OCI-LY1 (cell line): Measurements from ENCODE around the gene ESRP2.

Experiments
- H2AFZ ChIP-seq: fragments of 200-600 bp; sonication (generic), shearing (Covaris generic); 2 replicates; pipeline ENCODE4 v1.6.0; 2014; ENCODE audit warnings: antibody characterized with exemption, mild to moderate bottlenecking, low read length
- H3F3A ChIP-seq: fragments of 200-600 bp; sonication (generic), shearing (Covaris generic); 2 replicates; pipeline ENCODE4 v1.6.0; 2014; ENCODE audit warnings: mild to moderate bottlenecking, antibody characterized with exemption, low read length, moderate library complexity; ENCODE audit not compliant: insufficient read depth
- H3K27ac ChIP-seq: fragments of 200-600 bp; sonication (generic); 2 replicates; pipeline ENCODE4 v1.5.1; 2014; ENCODE audit warnings: low read length, mixed run types, mild to moderate bottlenecking, low read depth; ENCODE audit not compliant: poor library complexity, severe bottlenecking
- H3K27me3 ChIP-seq: fragments of 200-600 bp; sonication (generic); 2 replicates; pipeline ENCODE4 v1.6.0; 2014; ENCODE audit warnings: antibody characterized with exemption, mild to moderate bottlenecking, low read length, moderate library complexity; ENCODE audit not compliant: insufficient read depth
- H3K36me3 ChIP-seq: fragments of 200-600 bp; sonication (generic); 2 replicates; pipeline ENCODE4 v1.6.1; 2014; ENCODE audit warnings: mild to moderate bottlenecking, antibody characterized with exemption, low read length, moderate library complexity, mixed read lengths; ENCODE audit not compliant: insufficient read depth
- H3K4me1 ChIP-seq: fragments of 200-600 bp; sonication (generic); 2 replicates; pipeline ENCODE4 v1.5.1; 2014; ENCODE audit warnings: mild to moderate bottlenecking, low read length, moderate library complexity; ENCODE audit not compliant: insufficient read depth, severe bottlenecking
- H3K4me2 ChIP-seq: fragments of 200-600 bp; sonication (generic), shearing (Covaris generic); 2 replicates; pipeline ENCODE4 v1.6.1; 2014; ENCODE audit warnings: low read length
- H3K4me3 ChIP-seq: fragments of 200-600 bp; sonication (generic); 2 replicates; pipeline ENCODE4 v1.5.1; 2014; ENCODE audit warnings: low read length, low read depth, mild to moderate bottlenecking, mixed read lengths; ENCODE audit not compliant: poor library complexity, severe bottlenecking
- H3K79me2 ChIP-seq: fragments of 200-600 bp; shearing (Covaris generic); 2 replicates; pipeline ENCODE4 v1.6.1; 2016; ENCODE audit warnings: mixed run types, low read length, mixed read lengths; ENCODE audit not compliant: insufficient read depth
- H3K9ac ChIP-seq: fragments of 200-600 bp; sonication (generic), shearing (Covaris generic); 2 replicates; pipeline ENCODE4 v1.6.1; 2014; ENCODE audit warnings: mild to moderate bottlenecking, low read length, mixed read lengths
- H3K9me2 ChIP-seq: fragments of 200-600 bp; sonication (generic), shearing (Covaris generic); 2 replicates; pipeline ENCODE4 v1.6.1; 2014; ENCODE audit warnings: low read depth, mild to moderate bottlenecking, low read length, mixed read lengths
- H3K9me3 ChIP-seq: fragments of 200-600 bp; shearing (Covaris generic); 2 replicates; pipeline ENCODE4 v1.6.1; 2014; ENCODE audit warnings: low read length, mixed read lengths
- H4K20me1 ChIP-seq: fragments of 200-600 bp; sonication (generic), shearing (Covaris generic); 2 replicates; pipeline ENCODE4 v1.6.0; 2016; ENCODE audit warnings: mild to moderate bottlenecking, low read length; ENCODE audit not compliant: insufficient read depth
- EZH2 ChIP-seq: fragments of 200-600 bp; sonication (generic), shearing (Covaris generic); IDR thresholded peaks from 2 replicates; pipeline ENCODE4 v1.8.0; 2017; ENCODE audit warnings: borderline replicate concordance, mixed run types, mild to moderate bottlenecking, antibody characterized with exemption, low read length, moderate library complexity, mixed read lengths
- TF ChIP-seq, protein P1 (sequence below): fragments of 200-600 bp; sonication (generic), shearing (Covaris generic); IDR thresholded peaks from 2 replicates; pipeline ENCODE4 v1.5.1; 2017; ENCODE audit warnings: mild to moderate bottlenecking, antibody characterized with exemption, low read length, moderate library complexity, mixed read lengths

The ESRP2 gene

DNA sequence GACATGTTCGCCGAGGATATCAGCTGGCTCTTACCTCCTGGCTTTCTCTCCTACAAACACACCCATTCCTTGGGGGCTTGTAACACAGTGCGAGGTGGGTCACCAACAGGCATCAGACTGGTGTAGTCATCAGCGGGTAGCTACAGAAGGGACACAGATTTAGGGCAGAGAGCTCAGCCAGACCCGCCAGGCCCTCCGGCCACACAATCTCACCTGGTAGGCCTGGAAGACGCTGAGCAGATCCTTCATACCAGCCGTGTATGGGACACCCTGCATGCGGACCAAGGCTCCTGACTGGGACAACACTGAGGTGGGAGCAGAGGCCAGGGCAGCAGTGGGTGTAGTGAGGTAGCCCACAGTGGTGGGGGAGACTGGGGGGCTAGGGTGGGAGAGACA is 5.8 kb downstream of the ESRP2 start:
- Histone ChIP-seq H4K20me1 (no peaks in the 10 kb centered on the region), H3K4me3 (no peak overlapping the region), H3K27me3 (no peaks in the 10 kb centered on the region), H2AFZ (no peak overlapping the region), H3K9ac (no peak overlapping the region), H3K27ac (no peak overlapping the region), H3K4me2 (no peak overlapping the region), H3K36me3 (peaks cover 39% of the 10 kb centered on the region; the same call in 1 of the 2 replicates), H3K4me1 (peaks cover 34% of the 10 kb centered on the region), H3F3A (no peaks in the 10 kb centered on the region), H3K79me2 (no peaks in the 10 kb centered on the region), H3K9me2 (no peaks in the 10 kb centered on the region), H3K9me3 (no peaks in the 10 kb centered on the region)
- TF ChIP-seq, protein P1, sequence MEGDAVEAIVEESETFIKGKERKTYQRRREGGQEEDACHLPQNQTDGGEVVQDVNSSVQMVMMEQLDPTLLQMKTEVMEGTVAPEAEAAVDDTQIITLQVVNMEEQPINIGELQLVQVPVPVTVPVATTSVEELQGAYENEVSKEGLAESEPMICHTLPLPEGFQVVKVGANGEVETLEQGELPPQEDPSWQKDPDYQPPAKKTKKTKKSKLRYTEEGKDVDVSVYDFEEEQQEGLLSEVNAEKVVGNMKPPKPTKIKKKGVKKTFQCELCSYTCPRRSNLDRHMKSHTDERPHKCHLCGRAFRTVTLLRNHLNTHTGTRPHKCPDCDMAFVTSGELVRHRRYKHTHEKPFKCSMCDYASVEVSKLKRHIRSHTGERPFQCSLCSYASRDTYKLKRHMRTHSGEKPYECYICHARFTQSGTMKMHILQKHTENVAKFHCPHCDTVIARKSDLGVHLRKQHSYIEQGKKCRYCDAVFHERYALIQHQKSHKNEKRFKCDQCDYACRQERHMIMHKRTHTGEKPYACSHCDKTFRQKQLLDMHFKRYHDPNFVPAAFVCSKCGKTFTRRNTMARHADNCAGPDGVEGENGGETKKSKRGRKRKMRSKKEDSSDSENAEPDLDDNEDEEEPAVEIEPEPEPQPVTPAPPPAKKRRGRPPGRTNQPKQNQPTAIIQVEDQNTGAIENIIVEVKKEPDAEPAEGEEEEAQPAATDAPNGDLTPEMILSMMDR: no peak
- TF ChIP-seq EZH2: no peak

GRCh38 chr16:68229431-68230175 is 6.3 kb downstream of the ESRP2 start:
- peaks cover 28% of the 10 kb centered on the region for H3K4me1 ChIP-seq
- H3K27me3 ChIP-seq: no peaks in the 10 kb centered on the region
- no peak overlapping the region for H3K9ac ChIP-seq
- H3K36me3 ChIP-seq: peaks cover 39% of the 10 kb centered on the region; the same call in 1 of the 2 replicates
- H3F3A ChIP-seq: no peaks in the 10 kb centered on the region
- H3K27ac ChIP-seq: no peak overlapping the region
- no peak overlapping the region for H3K4me2 ChIP-seq
- TF ChIP-seq, protein P1: peak; percentile 95
- no peak for TF ChIP-seq EZH2
- no peaks in the 10 kb centered on the region for H3K79me2 ChIP-seq
- H3K9me3 ChIP-seq: no peaks in the 10 kb centered on the region
- no peak overlapping the region for H3K4me3 ChIP-seq
- no peak overlapping the region for H2AFZ ChIP-seq
- H3K9me2 ChIP-seq: no peaks in the 10 kb centered on the region
- H4K20me1 ChIP-seq: no peaks in the 10 kb centered on the region

DNA sequence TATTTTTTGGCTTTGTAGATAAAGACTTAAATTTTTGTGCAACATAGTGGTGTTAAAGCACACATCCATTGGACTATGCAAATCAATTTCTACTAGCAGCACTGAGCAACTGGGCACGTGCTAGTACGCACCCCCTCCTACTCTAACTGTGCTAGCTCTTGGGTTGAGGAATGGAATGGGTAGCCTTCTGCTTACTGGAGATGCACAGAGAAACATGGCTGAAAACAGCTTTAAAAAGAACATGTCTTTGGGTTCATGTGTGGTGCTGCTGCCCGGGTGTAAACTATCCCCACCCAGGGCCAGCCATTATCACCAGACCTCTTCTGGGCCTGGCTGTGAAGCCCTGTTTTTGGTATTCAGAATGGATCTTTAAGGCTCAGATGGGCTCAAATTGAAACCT is 7.3 kb downstream of the ESRP2 start:
- Histone ChIP-seq H3K4me1 (peaks cover 23% of the 10 kb centered on the region), H3K9me2 (no peaks in the 10 kb centered on the region), H2AFZ (no peak overlapping the region), H3K27ac (peak overlapping the region; percentile 69), H4K20me1 (no peaks in the 10 kb centered on the region), H3F3A (no peaks in the 10 kb centered on the region), H3K79me2 (no peaks in the 10 kb centered on the region), H3K36me3 (peaks cover 39% of the 10 kb centered on the region; the same call in 1 of the 2 replicates), H3K9me3 (no peaks in the 10 kb centered on the region), H3K9ac (no peak overlapping the region), H3K27me3 (no peaks in the 10 kb centered on the region), H3K4me3 (no peak overlapping the region), H3K4me2 (no peak overlapping the region)
- TF ChIP-seq, protein P1: no peak
- no peak for TF ChIP-seq EZH2
